ENCODE data around the gene SHMT2. TPM values are rescaled to one million over a fixed set of nuclear protein-coding genes. Genes with fewer than 3 reads are reported as not detected.

SHMT2 gene
- total RNA-seq, 1 donor = 303 TPM

GRCh38 chr12:57212701-57213057, 16.8 kb upstream of the SHMT2 start:
- DNase-seq (ENCODE audit: low read depth) = no peak
- TF ChIP-seq CTCF (IDR thresholded peaks at IDR 0.05; ENCODE audit: insufficient read depth, low read length) = no peak

GRCh38 chr12:57213058-57213715, 16.3 kb upstream of the SHMT2 start:
- peak; percentile 94 for TF ChIP-seq CTCF (IDR thresholded peaks at IDR 0.05; ENCODE audit: insufficient read depth, low read length)
- no peak overlapping the region for H3K4me3 ChIP-seq (ENCODE audit: low read depth, low read length)
- DNase-seq (ENCODE audit: low read depth) = peak; percentile 87

More at GRCh38 chr12:57212701-57213057, 16.8 kb upstream of the SHMT2 start:
- H3K4me3 ChIP-seq (ENCODE audit: low read depth, low read length) = no peak overlapping the region

GRCh38 chr12:57213763-57214397, 15.6 kb upstream of the SHMT2 start:
- TF ChIP-seq CTCF (IDR thresholded peaks at IDR 0.05; ENCODE audit: insufficient read depth, low read length) = no peak
- DNase-seq (ENCODE audit: low read depth) = no peak

GRCh38 chr12:57214398-57214781, 15.1 kb upstream of the SHMT2 start:
- TF ChIP-seq CTCF (IDR thresholded peaks at IDR 0.05; ENCODE audit: insufficient read depth, low read length) = peak; percentile 73
- DNase-seq (ENCODE audit: low read depth) = peak; percentile 57
- no peak overlapping the region for H3K4me3 ChIP-seq (ENCODE audit: low read depth, low read length)

More at GRCh38 chr12:57213763-57214397, 15.6 kb upstream of the SHMT2 start:
- H3K4me3 ChIP-seq (ENCODE audit: low read depth, low read length) = no peak overlapping the region

- no peak overlapping the region for H3K4me3 ChIP-seq (ENCODE audit: low read depth, low read length)
- TF ChIP-seq CTCF (IDR thresholded peaks at IDR 0.05; ENCODE audit: insufficient read depth, low read length) = no peak
- no peak for DNase-seq (ENCODE audit: low read depth)
Measured at GRCh38 chr12:57215065-57215464, 14.4 kb upstream of the SHMT2 start.

- DNase-seq (ENCODE audit: low read depth) = peak; percentile 38
- no peak for TF ChIP-seq CTCF (IDR thresholded peaks at IDR 0.05; ENCODE audit: insufficient read depth, low read length)
- H3K4me3 ChIP-seq (ENCODE audit: low read depth, low read length) = no peak overlapping the region
Measured at GRCh38 chr12:57215668-57216013, 13.9 kb upstream of the SHMT2 start.

All from fibroblast of the aortic adventitia (primary cell).